Measurements from ENCODE around the gene CNOT3.
"Not testable (repeated sequence)": the region's sequence is repeated elsewhere in the genome, so short reads cannot be mapped to it uniquely, and the experiment has no call there.

Gene CNOT3

GRCh38 chr19:54191811-54192453, 54.4 kb downstream of the CNOT3 start:
- TF ChIP-seq GATA1 (IDR thresholded peaks at IDR 0.05; ENCODE audit: low read depth, low read length) (no peak), POLR2A (IDR thresholded peaks at IDR 0.05; ENCODE audit: low read length) (no peak)
- no peak for DNase-seq

GRCh38 chr19:54193011-54193410, 55.4 kb downstream of the CNOT3 start:
- no peak for TF ChIP-seq GATA1 (IDR thresholded peaks at IDR 0.05; ENCODE audit: low read depth, low read length)
- TF ChIP-seq POLR2A (IDR thresholded peaks at IDR 0.05; ENCODE audit: low read length): no peak
- no peak for DNase-seq

DNA sequence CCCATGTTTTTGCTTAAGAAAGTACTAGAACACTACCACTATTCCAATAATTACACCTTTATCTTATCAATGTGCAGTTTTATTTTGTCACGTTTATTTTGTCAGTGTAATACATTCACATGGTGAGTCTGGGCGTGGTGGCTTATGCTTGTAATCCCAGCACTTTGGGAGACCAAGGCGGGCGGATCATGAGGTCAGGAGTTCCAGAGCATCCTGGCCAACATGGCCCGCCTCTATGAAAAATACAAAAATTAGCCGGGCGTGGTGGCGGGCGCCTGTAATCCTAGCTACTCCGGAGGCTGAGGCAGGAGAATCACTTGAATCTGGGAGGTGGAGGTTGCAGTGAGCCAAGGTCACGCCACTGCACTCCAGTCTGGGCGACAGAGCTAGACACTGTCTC, 56.9 kb downstream of the CNOT3 start:
- not testable (repeated sequence) for DNase-seq

GRCh38 chr19:54196536-54196935, 59.0 kb downstream of the CNOT3 start:
- TF ChIP-seq POLR2A (IDR thresholded peaks at IDR 0.05; ENCODE audit: low read length) (no peak), GATA1 (IDR thresholded peaks at IDR 0.05; ENCODE audit: low read depth, low read length) (no peak)
- DNase-seq: no peak

DNA sequence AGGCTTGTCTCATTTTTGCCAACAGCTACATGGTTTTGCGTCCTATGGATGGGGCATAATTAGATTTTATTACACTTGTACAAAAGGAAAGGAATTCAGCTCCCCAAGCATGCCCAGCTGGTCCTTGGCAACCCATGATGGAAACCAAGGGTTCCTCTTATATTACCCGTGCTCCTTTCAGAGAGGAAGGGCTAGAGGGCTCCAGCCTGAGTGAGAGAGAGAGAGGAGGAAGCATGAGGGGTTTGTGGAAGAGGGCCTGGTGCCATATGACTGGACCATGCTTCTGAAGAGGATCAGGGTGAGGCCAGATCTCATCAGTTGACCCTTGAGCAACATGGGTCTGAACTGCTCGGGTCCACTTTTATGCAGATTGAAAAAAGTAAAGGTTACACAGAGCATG, 59.6 kb downstream of the CNOT3 start:
- DNase-seq: no peak

GRCh38 chr19:54199401-54199800, 61.8 kb downstream of the CNOT3 start:
- DNase-seq: no peak
- TF ChIP-seq GATA1 (IDR thresholded peaks at IDR 0.05; ENCODE audit: low read depth, low read length) (no peak), POLR2A (IDR thresholded peaks at IDR 0.05; ENCODE audit: low read length) (no peak)

More for the DNA sequence above, 59.6 kb downstream of the CNOT3 start:
- TF ChIP-seq POLR2A (IDR thresholded peaks at IDR 0.05; ENCODE audit: low read length) (no peak), GATA1 (IDR thresholded peaks at IDR 0.05; ENCODE audit: low read depth, low read length) (no peak)

DNA sequence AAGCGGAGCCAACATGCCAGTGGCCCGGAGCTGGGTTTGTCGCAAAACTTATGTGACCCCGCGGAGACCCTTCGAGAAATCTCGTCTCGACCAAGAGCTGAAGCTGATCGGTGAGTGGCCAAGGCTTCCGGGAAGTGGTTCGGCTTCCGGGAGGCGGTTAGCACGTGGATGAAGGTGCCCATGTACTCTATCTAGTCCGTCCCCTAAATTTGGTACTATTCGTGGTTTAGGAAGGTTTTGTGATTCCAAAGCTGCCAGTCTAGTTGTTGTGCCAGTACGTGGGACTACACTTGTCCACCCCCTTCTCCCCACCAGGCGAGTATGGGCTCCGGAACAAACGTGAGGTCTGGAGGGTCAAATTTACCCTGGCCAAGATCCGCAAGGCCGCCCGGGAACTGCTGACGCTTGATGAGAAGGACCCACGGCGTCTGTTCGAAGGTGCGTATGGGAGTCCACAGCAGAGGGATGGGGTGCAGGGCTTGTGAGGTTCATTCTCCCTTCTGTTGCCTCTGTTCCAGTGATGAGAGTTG, 63.7 kb downstream of the CNOT3 start:
- TF ChIP-seq GATA1 (IDR thresholded peaks at IDR 0.05; ENCODE audit: low read depth, low read length): no peak
- TF ChIP-seq POLR2A (IDR thresholded peaks at IDR 0.05; ENCODE audit: low read length): no peak
- DNase-seq: peak in 1 of 2 experiments; percentile 72

- TF ChIP-seq POLR2A (IDR thresholded peaks at IDR 0.05; ENCODE audit: low read length): no peak
- no peak for TF ChIP-seq GATA1 (IDR thresholded peaks at IDR 0.05; ENCODE audit: low read depth, low read length)
- no peak for DNase-seq
These were observed 64.4 kb downstream of the CNOT3 start for GRCh38 chr19:54201980-54202379.

- TF ChIP-seq GATA1 (IDR thresholded peaks at IDR 0.05; ENCODE audit: low read depth, low read length) (no peak), POLR2A (IDR thresholded peaks at IDR 0.05; ENCODE audit: low read length) (no peak)
- no peak for DNase-seq
These were observed 65.6 kb downstream of the CNOT3 start for GRCh38 chr19:54203151-54203611.

GRCh38 chr19:54204767-54205468, 67.4 kb downstream of the CNOT3 start:
- no peak for TF ChIP-seq GATA1 (IDR thresholded peaks at IDR 0.05; ENCODE audit: low read depth, low read length)
- no peak for TF ChIP-seq POLR2A (IDR thresholded peaks at IDR 0.05; ENCODE audit: low read length)
- DNase-seq: no peak
